Measurements from ENCODE around the gene KANK2.

KANK2 gene

GRCh38 chr19:11197291-11198174 is at the start of gene KANK2:
Gene KANK2 (minus strand): TSS chr19:11197545. CDS start chr19:11194511, 3,034 bp downstream.
- TF ChIP-seq GATA2 (IDR thresholded peaks at IDR 0.05; ENCODE audit: low read depth, low read length): no peak
- no peak for TF ChIP-seq GATA3 (IDR thresholded peaks at IDR 0.05; ENCODE audit: low read depth, low read length)

GRCh38 chr19:11246941-11247340 is 49.6 kb upstream of the KANK2 start:
- no peak for TF ChIP-seq GATA2 (IDR thresholded peaks at IDR 0.05; ENCODE audit: low read depth, low read length)
- no peak for TF ChIP-seq GATA3 (IDR thresholded peaks at IDR 0.05; ENCODE audit: low read depth, low read length)

- TF ChIP-seq GATA2 (IDR thresholded peaks at IDR 0.05; ENCODE audit: low read depth, low read length): no peak
- TF ChIP-seq GATA3 (IDR thresholded peaks at IDR 0.05; ENCODE audit: low read depth, low read length): no peak
Observed at GRCh38 chr19:11244846-11245589, 47.7 kb upstream of the KANK2 start.

- TF ChIP-seq GATA2 (IDR thresholded peaks at IDR 0.05; ENCODE audit: low read depth, low read length): no peak
Observed at GRCh38 chr19:11243798-11244169, 46.4 kb upstream of the KANK2 start.

- TF ChIP-seq GATA3 (IDR thresholded peaks at IDR 0.05; ENCODE audit: low read depth, low read length): no peak
Observed at GRCh38 chr19:11242864-11243797, 45.8 kb upstream of the KANK2 start.

GRCh38 chr19:11242025-11242424 is 44.7 kb upstream of the KANK2 start:
- no peak for TF ChIP-seq GATA3 (IDR thresholded peaks at IDR 0.05; ENCODE audit: low read depth, low read length)
- no peak for TF ChIP-seq GATA2 (IDR thresholded peaks at IDR 0.05; ENCODE audit: low read depth, low read length)

GRCh38 chr19:11240008-11240444 is 42.7 kb upstream of the KANK2 start:
- TF ChIP-seq GATA3 (IDR thresholded peaks at IDR 0.05; ENCODE audit: low read depth, low read length) (no peak), GATA2 (IDR thresholded peaks at IDR 0.05; ENCODE audit: low read depth, low read length) (no peak)

- TF ChIP-seq GATA2 (IDR thresholded peaks at IDR 0.05; ENCODE audit: low read depth, low read length): no peak
- TF ChIP-seq GATA3 (IDR thresholded peaks at IDR 0.05; ENCODE audit: low read depth, low read length): no peak
Observed at GRCh38 chr19:11239377-11240000, 42.1 kb upstream of the KANK2 start, which contains the start of gene ANGPTL8. Gene ANGPTL8 (plus strand): TSS chr19:11239619. CDS start chr19:11239638, 19 bp downstream.

- TF ChIP-seq GATA3 (IDR thresholded peaks at IDR 0.05; ENCODE audit: low read depth, low read length) (no peak), GATA2 (IDR thresholded peaks at IDR 0.05; ENCODE audit: low read depth, low read length) (no peak)
Observed at GRCh38 chr19:11238781-11239376, 41.5 kb upstream of the KANK2 start.

- TF ChIP-seq GATA2 (IDR thresholded peaks at IDR 0.05; ENCODE audit: low read depth, low read length): no peak
Observed at GRCh38 chr19:11238041-11238440, 40.7 kb upstream of the KANK2 start.

GRCh38 chr19:11237321-11237720 is 40.0 kb upstream of the KANK2 start:
- no peak for TF ChIP-seq GATA2 (IDR thresholded peaks at IDR 0.05; ENCODE audit: low read depth, low read length)
- no peak for TF ChIP-seq GATA3 (IDR thresholded peaks at IDR 0.05; ENCODE audit: low read depth, low read length)

- TF ChIP-seq GATA3 (IDR thresholded peaks at IDR 0.05; ENCODE audit: low read depth, low read length) (no peak), GATA2 (IDR thresholded peaks at IDR 0.05; ENCODE audit: low read depth, low read length) (no peak)
Observed at GRCh38 chr19:11236324-11237301, 39.3 kb upstream of the KANK2 start.

Measured in SH-SY5Y (cell line).